Stimulated activated CD8-positive, alpha-beta memory T cell treated with anti-CD3 and anti-CD28 coated beads, Interleukin-7, amount 100 ng/mL, for 48 hours (primary cell): Measurements from ENCODE around the gene ATP10D.

Source experiments
- DNase-seq, 2 donors: peaks; one replicate each; pipeline ENCODE4 v3.0.0-alpha.2; 2020; ENCODE audit warnings: low read depth in 1 of 2; ENCODE audit errors: extremely low read depth in 1 of 2

ATP10D gene

GRCh38 chr4:47485047-47485692, at the start of gene ATP10D:
Gene ATP10D (plus strand): TSS chr4:47485275. CDS start chr4:47512541, 27,266 bp downstream.
- DNase-seq: peak; percentile 64 to 80

DNA sequence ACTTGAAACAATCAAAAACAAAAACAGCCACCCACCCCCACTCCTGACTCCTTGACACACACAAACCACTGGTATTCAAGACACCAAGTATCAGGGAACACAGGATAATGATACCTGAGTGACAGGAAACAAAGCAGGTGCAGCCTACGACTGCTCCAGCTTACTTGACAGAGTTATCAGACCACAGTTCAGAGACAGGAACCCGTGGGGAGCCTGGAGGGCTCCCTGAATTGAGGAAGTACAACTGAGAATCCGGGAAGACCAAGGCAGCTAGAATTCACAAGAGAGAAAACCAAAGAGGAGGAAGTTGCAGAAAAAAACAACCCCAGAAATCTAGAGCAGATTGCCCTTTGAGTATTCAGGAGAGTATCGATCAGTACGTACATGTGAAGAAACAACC, 42.1 kb upstream of the ATP10D start:
- DNase-seq: no peak

DNA sequence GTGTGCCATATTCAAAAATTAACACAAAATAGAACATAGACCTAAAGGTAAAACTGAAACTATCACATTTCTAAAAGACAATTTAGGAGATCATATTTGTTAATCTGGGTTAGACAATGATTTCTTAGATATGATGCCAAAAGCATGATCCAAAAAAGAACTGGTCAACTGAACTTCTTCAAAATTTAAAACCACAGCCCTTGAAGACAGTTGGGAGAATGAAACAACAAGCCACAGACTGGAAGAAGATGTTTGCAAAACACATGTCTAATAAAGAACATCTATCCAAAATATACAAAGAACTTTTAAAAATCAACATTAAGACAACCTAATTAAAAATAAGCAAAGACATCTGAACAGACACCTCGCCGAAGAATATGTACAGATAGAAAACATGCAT, 41.0 kb upstream of the ATP10D start:
- no peak for DNase-seq

GRCh38 chr4:47451657-47452056, 33.4 kb upstream of the ATP10D start:
- DNase-seq: no peak

- no peak for DNase-seq
Observed at GRCh38 chr4:47462799-47463234, 22.3 kb upstream of the ATP10D start.

- DNase-seq: peak; percentile 90 to 96
Observed at GRCh38 chr4:47463235-47463956, 21.7 kb upstream of the ATP10D start, which contains the start of gene COMMD8. Gene COMMD8 (minus strand): TSS chr4:47463702. CDS start chr4:47463651, 51 bp downstream.

DNA sequence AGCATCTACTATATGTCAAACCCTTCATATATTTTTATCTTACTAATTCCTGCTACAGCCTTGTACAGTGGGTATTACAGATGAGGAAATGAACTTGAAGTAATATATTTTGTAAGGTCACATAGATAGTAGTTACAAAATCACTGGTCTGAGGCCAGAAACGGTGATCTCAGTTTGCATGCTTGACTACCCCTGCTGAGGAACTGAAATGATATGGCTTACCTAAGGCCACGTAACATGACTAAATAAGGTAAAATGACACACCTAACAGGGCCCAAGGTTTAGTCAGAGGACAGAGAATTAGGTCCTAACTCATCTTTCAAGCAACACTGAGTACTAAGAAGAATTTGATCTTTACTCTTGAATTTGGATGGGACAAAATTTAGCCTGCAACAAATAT, 20.1 kb upstream of the ATP10D start:
- no peak for DNase-seq

DNA sequence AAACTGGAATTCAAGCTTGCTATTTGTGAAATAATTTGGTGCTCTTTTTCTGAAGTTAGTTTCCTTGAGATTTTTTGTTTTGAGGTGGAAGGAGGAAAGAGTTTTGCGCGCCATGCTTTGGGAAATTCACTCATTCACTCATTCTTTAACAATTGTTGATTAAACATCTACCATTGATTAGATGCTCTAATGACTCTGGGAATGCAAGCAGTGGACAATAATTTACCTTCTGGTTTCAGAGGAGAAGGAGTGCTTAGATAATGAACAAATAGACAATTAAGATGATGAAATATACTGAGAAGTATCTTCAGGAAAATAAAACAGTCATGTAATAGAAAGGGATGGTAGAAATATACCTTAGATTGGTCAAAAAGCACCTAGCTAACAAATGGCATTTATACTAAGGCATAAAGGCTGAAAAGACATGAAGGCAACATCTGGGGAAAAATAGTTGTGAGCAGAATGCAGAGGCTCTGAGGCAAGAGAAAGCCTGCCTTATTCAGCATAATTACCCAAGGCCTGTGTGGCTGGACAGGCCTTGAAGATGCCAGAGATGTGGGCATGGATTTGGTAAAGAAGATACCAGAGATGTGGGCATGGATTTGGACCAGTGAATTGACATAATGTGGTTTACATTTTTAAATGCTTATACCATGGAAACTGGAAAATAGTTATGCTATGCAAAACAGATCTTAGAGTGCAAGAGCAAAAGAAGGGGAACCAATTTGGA, 18.9 kb upstream of the ATP10D start:
- no peak for DNase-seq

DNA sequence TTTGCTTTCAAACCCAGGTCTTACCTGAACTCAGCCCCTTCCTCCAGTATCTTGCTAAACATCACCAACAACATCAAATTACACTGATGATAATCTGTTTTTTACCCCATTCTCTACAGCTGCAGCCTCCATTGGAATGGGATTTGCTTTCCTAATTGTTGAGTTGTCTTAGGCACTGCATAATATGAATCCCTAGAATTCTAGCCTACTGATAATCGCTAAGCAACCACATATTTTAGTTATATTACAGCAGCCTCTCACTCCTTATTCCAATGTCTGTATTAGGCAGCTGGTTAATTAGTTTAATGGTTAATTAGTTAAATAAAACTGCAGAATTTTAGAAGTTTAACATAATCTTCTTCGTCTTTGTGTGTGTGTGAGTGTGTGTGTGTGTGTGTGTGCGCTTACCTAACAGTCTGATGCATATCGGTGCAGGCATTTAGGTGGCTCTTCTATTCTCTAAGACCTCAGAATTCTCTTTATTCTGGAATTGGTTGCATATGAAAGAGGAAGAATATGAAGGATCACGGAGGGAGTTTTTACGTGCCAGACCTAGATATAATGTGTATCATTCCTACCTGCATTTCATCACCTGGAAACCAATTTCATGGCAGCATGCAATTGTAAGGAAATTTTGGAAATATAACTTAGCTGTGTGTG, 16.2 kb upstream of the ATP10D start:
- no peak for DNase-seq

- DNase-seq: no peak
Observed at GRCh38 chr4:47469951-47470350, 15.1 kb upstream of the ATP10D start.

DNA sequence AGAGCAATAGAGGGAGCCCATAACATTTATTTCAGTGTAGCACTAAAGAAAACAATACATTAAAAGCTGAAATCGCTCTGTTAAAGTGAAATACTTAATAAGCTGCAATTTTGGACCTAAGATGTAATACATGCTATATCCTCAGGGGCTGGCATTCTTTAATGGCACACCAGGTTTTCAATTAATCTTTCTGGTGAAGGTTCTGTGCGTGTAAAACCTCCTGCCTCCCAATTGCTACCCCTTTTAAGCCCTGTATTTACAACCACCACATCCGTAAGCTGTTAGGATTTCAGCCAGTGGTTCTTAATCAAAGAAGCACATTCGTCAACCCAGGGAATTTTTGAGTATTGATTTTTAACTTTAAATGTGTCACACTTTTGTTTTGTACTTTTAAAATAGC, 14.0 kb upstream of the ATP10D start:
- DNase-seq: no peak

DNA sequence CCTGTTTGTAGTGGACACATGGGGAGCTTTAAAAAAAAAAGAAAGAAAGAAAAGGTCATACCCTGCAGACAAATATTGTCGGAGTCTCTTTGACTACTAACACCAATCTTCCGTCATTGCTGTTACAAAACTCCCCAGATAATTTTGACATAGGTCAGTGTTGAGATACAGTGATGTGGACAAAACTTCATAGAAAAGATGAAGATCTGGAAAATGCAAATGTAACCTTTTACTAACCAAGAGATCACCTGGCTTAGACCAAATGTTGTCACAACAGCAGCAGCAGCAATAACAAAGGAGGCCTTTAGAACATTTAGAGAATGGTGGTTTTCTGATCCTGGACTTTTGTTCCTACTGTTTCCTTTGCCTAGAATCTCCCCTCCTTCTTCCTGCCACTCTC, 13.5 kb upstream of the ATP10D start:
- DNase-seq: no peak

DNA sequence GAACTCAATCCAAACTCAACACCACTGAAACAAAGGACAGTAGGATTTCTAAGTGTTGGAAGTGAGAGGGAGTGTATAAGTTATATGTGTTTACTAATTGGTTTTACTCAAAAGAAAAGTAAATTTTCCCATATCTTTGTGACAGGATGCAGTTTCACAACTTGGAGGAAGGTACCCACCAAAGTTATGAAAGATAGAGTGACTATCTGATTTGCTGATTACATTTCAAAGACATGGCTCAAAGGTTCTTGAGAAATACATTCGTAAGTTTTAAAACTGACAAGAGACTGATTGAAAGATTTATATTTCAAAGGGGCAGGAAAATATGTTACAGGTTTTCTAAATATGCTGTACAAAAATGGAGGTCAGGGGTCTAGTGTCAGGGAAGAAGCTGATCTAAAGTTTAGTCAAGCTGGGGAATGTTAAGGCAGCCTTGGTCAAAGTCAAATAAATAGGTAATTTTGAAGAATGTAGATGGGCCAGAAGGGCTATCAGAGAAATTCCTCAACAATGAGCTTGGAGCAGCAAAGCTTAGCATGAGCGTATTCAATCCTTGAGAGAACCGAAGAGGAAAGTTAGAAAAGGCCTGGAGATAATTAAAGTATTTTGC, 11.8 kb upstream of the ATP10D start:
- DNase-seq: no peak

DNA sequence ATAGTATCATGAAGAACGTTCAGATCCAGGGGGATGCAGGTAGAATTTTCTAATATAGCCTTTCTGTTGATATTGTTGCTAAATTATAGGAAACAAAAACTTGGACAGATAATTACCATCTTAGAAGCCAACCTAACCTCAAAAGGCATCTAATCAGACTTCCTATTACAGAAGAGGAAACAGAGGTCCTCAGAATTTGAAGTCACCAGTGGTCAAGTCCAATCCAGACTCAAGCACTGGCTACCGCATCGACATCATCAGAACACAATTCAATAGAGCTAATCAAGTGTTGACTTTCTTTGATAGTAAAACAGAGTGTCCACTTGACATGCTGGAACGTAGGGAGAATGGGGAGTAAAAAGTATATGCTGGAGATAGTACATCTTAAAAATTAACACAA, 10.3 kb upstream of the ATP10D start:
- DNase-seq: no peak

DNA sequence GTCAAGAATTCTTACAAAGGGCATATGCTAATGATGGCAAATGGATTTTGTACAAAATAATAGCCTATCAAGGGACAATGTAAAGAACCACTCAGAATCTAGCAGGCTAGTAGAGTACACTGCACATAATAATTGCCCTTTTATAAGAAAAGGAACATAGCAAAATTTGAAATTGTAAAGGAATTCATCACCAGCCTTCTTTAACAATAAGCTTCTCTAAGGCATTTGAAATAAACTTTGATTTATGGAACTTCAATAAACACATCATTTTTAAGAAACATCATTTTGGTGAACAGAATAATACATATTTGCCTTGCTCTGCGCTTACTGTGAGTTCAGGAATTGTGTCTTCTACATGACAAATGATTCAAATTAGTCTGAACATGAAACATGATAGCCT, 9.7 kb upstream of the ATP10D start:
- no peak for DNase-seq

GRCh38 chr4:47478804-47479203, 6.3 kb upstream of the ATP10D start:
- DNase-seq: no peak

DNA sequence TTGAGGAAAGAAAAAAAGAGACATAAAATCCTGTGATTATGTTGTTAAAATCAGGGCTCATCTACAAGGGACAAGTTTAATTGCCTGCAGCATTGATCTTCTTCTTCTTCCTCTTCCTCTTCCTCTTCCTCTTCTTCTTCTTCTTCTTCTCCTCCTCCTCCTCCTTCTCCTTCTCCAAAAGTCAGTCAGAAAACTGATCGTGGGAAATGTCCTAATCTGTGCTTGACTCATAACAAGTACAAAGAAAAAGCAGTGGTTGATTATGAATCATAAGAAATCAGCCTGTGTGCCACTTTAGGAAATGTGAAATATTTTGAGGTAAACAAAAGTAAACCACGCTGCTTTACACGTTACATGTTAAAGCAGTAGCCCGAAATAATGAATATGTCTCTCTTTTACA, 2.7 kb upstream of the ATP10D start:
- DNase-seq: no peak

GRCh38 chr4:47483745-47484144, 1.3 kb upstream of the ATP10D start:
- no peak for DNase-seq

DNA sequence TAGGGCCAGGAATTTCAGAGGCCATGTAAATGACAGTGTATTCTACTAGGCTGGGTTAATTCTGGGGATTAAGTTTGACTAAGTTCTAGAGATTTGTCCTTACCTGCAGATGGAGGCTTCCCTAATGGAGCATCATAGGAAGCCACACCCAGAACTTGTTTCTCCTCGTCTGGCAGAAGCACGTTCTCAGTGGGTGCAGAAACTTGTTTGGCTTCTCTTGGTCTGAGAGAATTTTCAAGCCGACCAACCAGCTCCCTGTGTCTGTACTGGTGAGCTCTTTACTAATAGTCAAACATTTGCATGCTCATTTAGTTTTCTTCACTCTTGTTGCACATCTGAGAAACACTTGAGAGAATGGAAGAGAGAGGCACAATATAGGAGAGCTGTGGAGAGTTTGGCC, 907 bp upstream of the ATP10D start:
- DNase-seq: no peak

GRCh38 chr4:47485768-47486167, 693 bp downstream of the ATP10D start:
- DNase-seq: no peak

DNA sequence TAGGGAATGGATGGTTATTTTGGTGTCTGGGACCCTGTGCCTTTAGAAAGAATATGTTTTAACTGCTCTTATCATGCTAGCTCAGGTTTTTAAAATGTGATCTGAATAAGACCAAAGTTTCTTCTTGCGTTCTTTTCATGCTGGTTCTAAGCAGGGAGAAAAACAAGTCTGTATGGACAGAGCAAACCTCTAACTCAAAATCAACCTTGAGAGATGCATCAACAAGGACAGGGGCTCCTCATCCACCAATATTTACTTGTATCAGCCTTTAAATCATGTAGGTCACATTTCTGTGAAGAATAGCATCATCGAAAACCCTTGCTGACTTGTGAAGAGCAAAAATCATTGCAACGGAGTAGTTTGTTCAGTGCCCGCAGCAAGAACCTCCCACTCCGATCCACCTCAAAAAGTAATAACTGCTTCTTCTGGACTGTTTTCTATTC, 1.2 kb downstream of the ATP10D start:
- DNase-seq: no peak
